VCaP (cell line): ENCODE results near the gene PIBF1.

Source experiments
- H3K27ac ChIP-seq: fragments of 450-650 bp; 2 replicates; pipeline ENCODE4 v1.5.1; 2017
- TF ChIP-seq, protein P1 (sequence below): fragments of 450-650 bp; conservative IDR thresholded peaks from 2 replicates; pipeline ENCODE4 v1.5.1; 2017; ENCODE audit warnings: mild to moderate bottlenecking, moderate library complexity

Gene PIBF1

DNA sequence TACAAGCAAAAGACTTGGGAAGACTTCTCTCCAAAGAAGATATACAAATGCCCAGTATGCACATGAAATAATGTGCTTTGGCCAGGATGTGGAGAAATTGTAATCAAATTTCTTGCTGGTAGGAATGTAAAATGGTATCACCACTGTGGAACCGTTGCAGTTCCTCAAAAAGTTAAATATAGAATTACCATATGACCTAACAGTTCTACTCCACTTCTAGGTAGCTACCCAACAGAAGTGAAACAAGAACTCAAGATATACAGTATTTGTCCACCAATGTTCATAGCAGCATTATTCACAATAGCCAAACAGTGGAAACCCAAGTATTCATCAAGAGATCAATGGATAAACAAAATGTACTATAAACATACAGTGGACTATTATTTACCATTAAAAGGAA lies 181.8 kb downstream of the PIBF1 start:
- TF ChIP-seq, protein P1, sequence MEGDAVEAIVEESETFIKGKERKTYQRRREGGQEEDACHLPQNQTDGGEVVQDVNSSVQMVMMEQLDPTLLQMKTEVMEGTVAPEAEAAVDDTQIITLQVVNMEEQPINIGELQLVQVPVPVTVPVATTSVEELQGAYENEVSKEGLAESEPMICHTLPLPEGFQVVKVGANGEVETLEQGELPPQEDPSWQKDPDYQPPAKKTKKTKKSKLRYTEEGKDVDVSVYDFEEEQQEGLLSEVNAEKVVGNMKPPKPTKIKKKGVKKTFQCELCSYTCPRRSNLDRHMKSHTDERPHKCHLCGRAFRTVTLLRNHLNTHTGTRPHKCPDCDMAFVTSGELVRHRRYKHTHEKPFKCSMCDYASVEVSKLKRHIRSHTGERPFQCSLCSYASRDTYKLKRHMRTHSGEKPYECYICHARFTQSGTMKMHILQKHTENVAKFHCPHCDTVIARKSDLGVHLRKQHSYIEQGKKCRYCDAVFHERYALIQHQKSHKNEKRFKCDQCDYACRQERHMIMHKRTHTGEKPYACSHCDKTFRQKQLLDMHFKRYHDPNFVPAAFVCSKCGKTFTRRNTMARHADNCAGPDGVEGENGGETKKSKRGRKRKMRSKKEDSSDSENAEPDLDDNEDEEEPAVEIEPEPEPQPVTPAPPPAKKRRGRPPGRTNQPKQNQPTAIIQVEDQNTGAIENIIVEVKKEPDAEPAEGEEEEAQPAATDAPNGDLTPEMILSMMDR, result no peak
- H3K27ac ChIP-seq, result no peak overlapping the region

DNA sequence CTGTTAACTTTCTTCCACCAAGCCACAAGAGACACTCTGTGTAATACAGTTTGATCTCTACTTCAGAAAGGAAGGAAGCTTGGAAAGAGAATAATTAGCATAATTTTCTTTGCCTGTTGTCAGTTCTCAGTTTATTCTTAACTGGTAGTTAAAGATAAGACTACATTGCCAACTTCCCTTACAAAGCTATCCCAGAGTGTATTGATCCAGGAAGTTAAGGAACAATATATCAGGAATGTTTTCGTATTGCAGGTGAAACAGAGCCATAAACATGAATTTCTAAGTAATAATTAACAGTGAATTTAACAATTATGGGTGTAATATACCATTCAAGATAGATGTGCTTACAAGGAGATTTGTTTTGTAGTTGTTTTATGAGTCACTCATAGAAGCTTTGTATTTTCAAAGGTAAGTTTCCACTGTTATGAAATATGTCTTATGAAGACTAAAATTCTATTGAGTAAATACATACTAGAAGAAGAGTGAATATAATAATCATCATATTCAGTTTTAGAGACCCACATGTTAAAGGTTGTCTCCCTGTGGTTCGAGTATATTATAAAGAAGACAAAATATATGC lies 188.5 kb downstream of the PIBF1 start:
- no peak overlapping the region for H3K27ac ChIP-seq
- TF ChIP-seq, protein P1, result no peak

DNA sequence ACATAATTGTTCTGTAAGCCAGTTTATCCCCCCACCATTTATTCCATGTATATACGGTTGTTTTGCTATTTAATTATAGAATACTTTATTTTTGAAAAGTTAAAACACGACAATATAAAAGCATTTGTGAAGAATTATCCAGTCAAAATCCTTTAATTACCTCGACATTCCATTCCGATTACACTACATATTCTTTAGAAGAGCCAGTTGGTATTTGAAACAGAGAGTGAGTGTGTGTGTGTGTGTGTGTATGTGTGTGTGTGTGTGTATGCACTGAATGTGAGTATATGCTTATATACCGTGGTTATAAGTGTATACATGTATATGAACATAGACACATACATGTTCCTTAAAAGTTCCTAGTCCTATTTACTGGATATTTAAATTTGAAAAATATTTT lies 189.0 kb downstream of the PIBF1 start:
- H3K27ac ChIP-seq, result no peak overlapping the region
- TF ChIP-seq, protein P1, result no peak

DNA sequence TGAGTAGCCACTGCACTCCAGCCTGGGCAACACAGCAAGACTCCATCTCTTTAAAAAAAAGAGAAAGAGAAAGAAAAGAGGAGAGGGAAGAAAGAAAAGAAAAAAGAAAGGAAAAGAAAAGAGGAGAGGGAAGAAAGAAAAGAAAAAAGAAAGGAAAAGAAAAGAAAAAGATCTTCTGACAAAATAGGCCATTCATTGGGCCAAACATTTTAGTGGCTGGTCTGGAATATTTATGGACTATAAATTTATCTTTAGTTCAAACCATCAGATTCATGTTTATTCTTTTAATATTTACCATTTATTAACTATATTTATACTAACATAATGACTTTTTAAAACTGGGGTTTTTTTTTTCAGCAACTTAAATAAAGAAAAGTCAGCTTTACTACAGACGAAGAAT lies 191.3 kb downstream of the PIBF1 start:
- no peak overlapping the region for H3K27ac ChIP-seq
- TF ChIP-seq, protein P1, result no peak

DNA sequence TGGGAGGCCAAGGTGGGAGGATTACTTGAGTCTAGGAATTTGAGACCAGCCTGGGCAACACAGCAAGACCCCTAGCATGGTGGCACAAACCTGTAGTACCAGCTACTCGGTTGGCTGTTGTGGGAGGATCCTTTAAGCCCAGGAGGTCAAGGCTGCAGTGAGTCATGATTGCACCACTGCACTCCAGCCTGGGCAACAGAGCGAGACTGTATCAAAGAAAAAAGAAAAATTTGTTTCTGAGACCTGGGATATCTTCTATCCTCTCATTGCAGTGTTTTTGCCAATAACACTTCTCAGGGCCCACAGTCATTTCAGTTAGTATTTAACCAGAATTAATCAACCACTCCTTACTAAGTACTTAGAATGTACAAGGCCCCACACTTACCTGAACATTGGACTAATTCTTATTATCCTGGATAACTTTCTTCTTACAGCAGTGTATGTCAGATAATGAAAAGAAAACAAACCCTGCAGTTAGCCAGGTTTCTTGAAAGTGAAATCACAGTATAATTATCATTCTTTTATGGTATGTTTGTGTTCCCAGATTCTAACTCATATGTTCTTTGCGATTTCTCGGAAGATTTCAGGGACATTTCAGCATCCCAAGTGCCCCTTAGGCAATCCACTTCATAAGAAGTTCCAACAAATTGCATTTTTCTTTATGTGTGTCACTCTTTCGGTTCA lies 201.3 kb downstream of the PIBF1 start:
- H3K27ac ChIP-seq, result no peak overlapping the region
- TF ChIP-seq, protein P1, result no peak

DNA sequence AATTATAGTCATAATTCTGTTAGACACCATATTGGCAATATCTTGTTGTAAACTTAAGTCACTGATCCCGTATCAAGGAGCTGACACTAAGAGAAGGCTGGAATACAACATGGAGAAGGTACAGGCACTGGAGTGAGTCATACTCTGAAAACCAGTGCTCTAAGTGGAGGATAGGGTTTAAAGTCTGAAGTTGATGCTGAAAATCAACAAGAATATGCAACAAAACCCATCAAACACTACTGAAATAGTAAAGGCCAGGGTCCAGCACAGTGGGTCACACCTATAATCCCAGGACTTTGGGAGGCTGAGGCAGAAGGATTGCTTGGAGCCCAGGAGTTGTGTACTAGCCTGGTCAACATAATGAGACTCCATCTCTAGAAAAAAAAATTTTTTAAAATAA lies 203.7 kb downstream of the PIBF1 start:
- H3K27ac ChIP-seq, result no peak overlapping the region
- TF ChIP-seq, protein P1, result no peak

DNA sequence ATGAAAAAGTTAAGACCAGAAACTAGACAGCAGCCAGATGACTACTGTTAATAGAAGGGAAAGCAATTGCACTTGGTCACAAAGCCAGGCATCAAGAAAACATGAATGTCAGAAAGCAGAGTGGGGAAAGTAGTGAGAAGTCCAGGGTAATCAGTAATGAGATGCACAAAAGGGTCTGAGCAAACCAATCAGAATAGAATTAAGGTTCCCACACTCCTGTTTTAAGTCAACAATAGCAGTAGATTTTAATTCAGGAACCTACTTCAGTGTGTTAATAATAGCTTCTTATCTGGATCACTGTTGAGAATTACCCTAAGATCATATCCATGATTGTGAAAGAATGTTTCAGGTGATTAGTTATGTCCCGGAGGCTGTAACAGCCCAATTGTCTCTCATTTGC lies 204.3 kb downstream of the PIBF1 start:
- TF ChIP-seq, protein P1, result no peak
- no peak overlapping the region for H3K27ac ChIP-seq
